ENCODE data around the gene CACUL1. TPM values are rescaled to one million over a fixed set of nuclear protein-coding genes. Genes with fewer than 3 reads are reported as not detected.

Gene CACUL1
- total and polyA plus RNA-seq, 4 donors: 3.9 to 15.8 (median 13.1) TPM

DNA sequence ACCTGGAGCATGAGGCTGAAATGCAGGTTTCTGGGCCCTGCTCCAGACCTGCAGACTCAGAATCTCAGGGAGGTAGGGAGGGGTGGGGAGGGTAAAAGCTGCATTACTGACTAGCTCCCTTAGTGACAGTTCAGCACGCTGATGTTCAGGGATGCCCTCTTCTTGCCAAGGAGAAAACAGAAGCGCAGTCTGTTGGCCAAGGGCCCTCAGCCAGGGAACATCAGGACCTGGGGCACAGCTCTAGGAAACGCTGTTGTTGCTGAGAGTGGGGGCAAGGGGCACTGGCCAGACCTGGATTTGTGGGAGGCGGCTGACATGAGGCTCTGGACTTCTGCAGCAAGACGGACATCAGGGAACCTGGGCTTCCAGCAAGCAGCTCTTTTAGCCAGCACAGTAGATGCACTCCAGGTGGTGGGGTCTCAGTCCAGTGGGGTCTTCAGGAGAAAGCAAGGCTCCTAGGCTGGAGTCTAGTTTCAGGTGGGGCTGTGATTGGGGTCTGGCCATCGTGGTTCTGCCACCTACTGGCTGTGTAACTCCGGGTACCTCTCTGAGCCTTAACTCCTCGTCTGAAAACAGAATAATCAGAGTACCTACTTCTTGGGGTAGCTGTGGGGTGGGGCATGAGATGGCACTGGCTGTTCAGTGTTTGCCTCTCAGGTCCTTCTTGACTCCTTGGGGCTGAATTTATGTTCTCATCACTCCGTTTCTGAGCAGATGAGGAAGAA, 86.4 kb downstream of the CACUL1 start:
- Histone ChIP-seq H3K4me1 (ENCODE audit: control insufficient read depth in 4 of 4, insufficient read depth in 4 of 4, low read length in 3 of 4) (peaks cover 0 to 2% (median 0%) of the 10 kb centered on the region in 4 donors), H3K4me3 (ENCODE audit: low read depth in 1 of 3, low read length in 3 of 3) (no peak overlapping the region), H3K27me3 (ENCODE audit: control insufficient read depth in 4 of 4, insufficient read depth in 4 of 4, low read length in 3 of 4) (no peaks in the 10 kb centered on the region), H3K27ac (ENCODE audit: low read depth in 1 of 2, low read length in 2 of 2) (no peak overlapping the region), H3K9ac (ENCODE audit: low read depth in 1 of 2, low read length in 2 of 2) (no peak overlapping the region), H3K9me3 (ENCODE audit: control insufficient read depth in 4 of 4, low read length in 3 of 4) (no peaks in the 10 kb centered on the region), H3K36me3 (ENCODE audit: control insufficient read depth in 4 of 4, insufficient read depth in 3 of 4, low read depth in 1 of 4, low read length in 3 of 4) (no peaks in the 10 kb centered on the region)
- WGBS: 53% methylated on average over 9 of the region's 9 CpGs
- no peak for DNase-seq (ENCODE audit: low spot score)
- TF ChIP-seq GABPA (IDR thresholded peaks at IDR 0.05 in 1 of 2, conservative IDR thresholded peaks at IDR 0.05 in 1 of 2) (no peak), JUND (IDR thresholded peaks at IDR 0.05) (no peak)

DNA sequence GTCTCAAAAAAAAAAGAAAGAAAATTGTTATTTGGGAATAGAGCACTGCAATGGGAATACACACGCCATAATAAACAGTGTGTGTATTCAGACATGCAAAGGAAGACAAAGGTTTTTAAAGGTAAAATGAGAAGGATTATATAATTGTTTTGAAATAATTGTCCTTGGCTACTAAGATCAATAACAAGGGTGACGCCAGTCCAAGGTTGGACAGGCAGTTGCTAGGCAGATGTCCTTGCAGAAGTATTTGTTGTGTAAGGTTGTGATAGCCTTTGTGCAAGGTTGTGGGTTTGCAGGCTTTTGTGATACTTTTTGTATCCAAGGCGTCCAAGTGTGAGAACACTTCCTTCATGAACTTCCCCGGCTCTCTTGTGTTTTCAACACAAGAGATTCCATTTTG, 87.0 kb downstream of the CACUL1 start:
- WGBS: 68% methylated on average over 4 of the region's 4 CpGs
- DNase-seq (ENCODE audit: low spot score): no peak
- Histone ChIP-seq H3K27ac (ENCODE audit: low read depth in 1 of 2, low read length in 2 of 2) (no peak overlapping the region), H3K9ac (ENCODE audit: low read depth in 1 of 2, low read length in 2 of 2) (no peak overlapping the region), H3K4me1 (ENCODE audit: control insufficient read depth in 4 of 4, insufficient read depth in 4 of 4, low read length in 3 of 4) (peaks cover 0 to 2% (median 0%) of the 10 kb centered on the region in 4 donors), H3K27me3 (ENCODE audit: control insufficient read depth in 4 of 4, insufficient read depth in 4 of 4, low read length in 3 of 4) (no peaks in the 10 kb centered on the region), H3K4me3 (ENCODE audit: low read depth in 1 of 3, low read length in 3 of 3) (no peak overlapping the region), H3K36me3 (ENCODE audit: control insufficient read depth in 4 of 4, insufficient read depth in 3 of 4, low read depth in 1 of 4, low read length in 3 of 4) (no peaks in the 10 kb centered on the region), H3K9me3 (ENCODE audit: control insufficient read depth in 4 of 4, low read length in 3 of 4) (no peaks in the 10 kb centered on the region)
- TF ChIP-seq SP1 (IDR thresholded peaks at IDR 0.05) (no peak), HNF4G (IDR thresholded peaks at IDR 0.05) (no peak), CTCF (IDR thresholded peaks at IDR 0.05; ENCODE audit: low read depth, low read length, missing input control) (no peak), FOXA1 (IDR thresholded peaks at IDR 0.05) (no peak), RXRA (IDR thresholded peaks at IDR 0.05) (no peak)
- TF ChIP-seq, protein P1, sequence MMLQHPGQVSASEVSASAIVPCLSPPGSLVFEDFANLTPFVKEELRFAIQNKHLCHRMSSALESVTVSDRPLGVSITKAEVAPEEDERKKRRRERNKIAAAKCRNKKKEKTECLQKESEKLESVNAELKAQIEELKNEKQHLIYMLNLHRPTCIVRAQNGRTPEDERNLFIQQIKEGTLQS (IDR thresholded peaks at IDR 0.05): no peak

- peaks cover 0 to 2% (median 0%) of the 10 kb centered on the region in 4 donors for H3K4me1 ChIP-seq (ENCODE audit: control insufficient read depth in 4 of 4, insufficient read depth in 4 of 4, low read length in 3 of 4)
- no peak overlapping the region for H3K9ac ChIP-seq (ENCODE audit: low read depth in 1 of 2, low read length in 2 of 2)
- H3K27ac ChIP-seq (ENCODE audit: low read depth in 1 of 2, low read length in 2 of 2): no peak overlapping the region
- DNase-seq (ENCODE audit: low spot score): no peak
- no peaks in the 10 kb centered on the region for H3K27me3 ChIP-seq (ENCODE audit: control insufficient read depth in 4 of 4, insufficient read depth in 4 of 4, low read length in 3 of 4)
- no peak overlapping the region for H3K4me3 ChIP-seq (ENCODE audit: low read depth in 1 of 3, low read length in 3 of 3)
- H3K9me3 ChIP-seq (ENCODE audit: control insufficient read depth in 4 of 4, low read length in 3 of 4): no peaks in the 10 kb centered on the region
- WGBS: 85% methylated on average over 4 of the region's 4 CpGs
- TF ChIP-seq YY1 (IDR thresholded peaks at IDR 0.05) (no peak), FOXA1 (IDR thresholded peaks at IDR 0.05) (no peak), NR2F2 (IDR thresholded peaks at IDR 0.05) (no peak)
- no peaks in the 10 kb centered on the region for H3K36me3 ChIP-seq (ENCODE audit: control insufficient read depth in 4 of 4, insufficient read depth in 3 of 4, low read depth in 1 of 4, low read length in 3 of 4)
These were observed 88.4 kb downstream of the CACUL1 start for GRCh38 chr10:118666350-118666749.

GRCh38 chr10:118664321-118664720, 90.4 kb downstream of the CACUL1 start:
- H3K9me3 ChIP-seq (ENCODE audit: control insufficient read depth in 4 of 4, low read length in 3 of 4): peaks cover 0 to 4% (median 0%) of the 10 kb centered on the region in 4 donors
- DNase-seq (ENCODE audit: low spot score): no peak
- no peaks in the 10 kb centered on the region for H3K36me3 ChIP-seq (ENCODE audit: control insufficient read depth in 4 of 4, insufficient read depth in 3 of 4, low read depth in 1 of 4, low read length in 3 of 4)
- no peak overlapping the region for H3K27ac ChIP-seq (ENCODE audit: low read depth in 1 of 2, low read length in 2 of 2)
- H3K9ac ChIP-seq (ENCODE audit: low read depth in 1 of 2, low read length in 2 of 2): no peak overlapping the region
- WGBS: 61% methylated on average over 6 of the region's 6 CpGs
- H3K4me3 ChIP-seq (ENCODE audit: low read depth in 1 of 3, low read length in 3 of 3): no peak overlapping the region
- H3K27me3 ChIP-seq (ENCODE audit: control insufficient read depth in 4 of 4, insufficient read depth in 4 of 4, low read length in 3 of 4): no peaks in the 10 kb centered on the region
- H3K4me1 ChIP-seq (ENCODE audit: control insufficient read depth in 4 of 4, insufficient read depth in 4 of 4, low read length in 3 of 4): peaks cover 0 to 2% (median 0%) of the 10 kb centered on the region in 4 donors
- TF ChIP-seq NR2F2 (IDR thresholded peaks at IDR 0.05) (no peak), MAX (IDR thresholded peaks at IDR 0.05) (no peak), HNF4G (IDR thresholded peaks at IDR 0.05) (no peak), RAD21 (IDR thresholded peaks at IDR 0.05) (no peak), FOXA1 (IDR thresholded peaks at IDR 0.05) (no peak), CTCF (IDR thresholded peaks at IDR 0.05; ENCODE audit: low read depth, low read length, missing input control) (no peak), GABPA (IDR thresholded peaks at IDR 0.05 in 1 of 2, conservative IDR thresholded peaks at IDR 0.05 in 1 of 2) (no peak), JUND (IDR thresholded peaks at IDR 0.05) (no peak), RXRA (IDR thresholded peaks at IDR 0.05) (no peak)
- TF ChIP-seq, protein P1 (IDR thresholded peaks at IDR 0.05): no peak
- TF ChIP-seq, protein P2, sequence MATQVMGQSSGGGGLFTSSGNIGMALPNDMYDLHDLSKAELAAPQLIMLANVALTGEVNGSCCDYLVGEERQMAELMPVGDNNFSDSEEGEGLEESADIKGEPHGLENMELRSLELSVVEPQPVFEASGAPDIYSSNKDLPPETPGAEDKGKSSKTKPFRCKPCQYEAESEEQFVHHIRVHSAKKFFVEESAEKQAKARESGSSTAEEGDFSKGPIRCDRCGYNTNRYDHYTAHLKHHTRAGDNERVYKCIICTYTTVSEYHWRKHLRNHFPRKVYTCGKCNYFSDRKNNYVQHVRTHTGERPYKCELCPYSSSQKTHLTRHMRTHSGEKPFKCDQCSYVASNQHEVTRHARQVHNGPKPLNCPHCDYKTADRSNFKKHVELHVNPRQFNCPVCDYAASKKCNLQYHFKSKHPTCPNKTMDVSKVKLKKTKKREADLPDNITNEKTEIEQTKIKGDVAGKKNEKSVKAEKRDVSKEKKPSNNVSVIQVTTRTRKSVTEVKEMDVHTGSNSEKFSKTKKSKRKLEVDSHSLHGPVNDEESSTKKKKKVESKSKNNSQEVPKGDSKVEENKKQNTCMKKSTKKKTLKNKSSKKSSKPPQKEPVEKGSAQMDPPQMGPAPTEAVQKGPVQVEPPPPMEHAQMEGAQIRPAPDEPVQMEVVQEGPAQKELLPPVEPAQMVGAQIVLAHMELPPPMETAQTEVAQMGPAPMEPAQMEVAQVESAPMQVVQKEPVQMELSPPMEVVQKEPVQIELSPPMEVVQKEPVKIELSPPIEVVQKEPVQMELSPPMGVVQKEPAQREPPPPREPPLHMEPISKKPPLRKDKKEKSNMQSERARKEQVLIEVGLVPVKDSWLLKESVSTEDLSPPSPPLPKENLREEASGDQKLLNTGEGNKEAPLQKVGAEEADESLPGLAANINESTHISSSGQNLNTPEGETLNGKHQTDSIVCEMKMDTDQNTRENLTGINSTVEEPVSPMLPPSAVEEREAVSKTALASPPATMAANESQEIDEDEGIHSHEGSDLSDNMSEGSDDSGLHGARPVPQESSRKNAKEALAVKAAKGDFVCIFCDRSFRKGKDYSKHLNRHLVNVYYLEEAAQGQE (IDR thresholded peaks at IDR 0.05): no peak

All from liver (tissue), 9 donors.